SK-MEL-5 (cell line): ENCODE data around the gene STAG3. TPM values are rescaled to one million over a fixed set of nuclear protein-coding genes. Genes with fewer than 3 reads are reported as not detected.

Experiments used
- DNase-seq: peaks from one replicate; pipeline ENCODE4 v3.0.0-alpha.2; 2016; ENCODE audit warnings: low read depth, low spot score
- in situ Hi-C: cut with HindIII; loops from 2 replicates; pipeline ENCODE4 v1.10.0; 2016; ENCODE audit warnings: low sequenced_read_pairs, high pct_unique_total_duplicates, low pct_unique_long_range_greater_than_20kb
- total RNA-seq: library from RNA; depleted of rRNA; stranded (reverse); fragments of >200 nt; shearing (Covaris generic); gene quantifications from 2 replicates; pipeline ENCODE4 v1.2.3, GENCODE V29; 2014

Gene STAG3
- total RNA-seq, 1 experiment from 2014 or later = 3.4 TPM

- no peak for DNase-seq
- in situ Hi-C loops = no loop called here
These were observed 23.8 kb upstream of the STAG3 start for GRCh38 chr7:100153708-100154535.

DNA sequence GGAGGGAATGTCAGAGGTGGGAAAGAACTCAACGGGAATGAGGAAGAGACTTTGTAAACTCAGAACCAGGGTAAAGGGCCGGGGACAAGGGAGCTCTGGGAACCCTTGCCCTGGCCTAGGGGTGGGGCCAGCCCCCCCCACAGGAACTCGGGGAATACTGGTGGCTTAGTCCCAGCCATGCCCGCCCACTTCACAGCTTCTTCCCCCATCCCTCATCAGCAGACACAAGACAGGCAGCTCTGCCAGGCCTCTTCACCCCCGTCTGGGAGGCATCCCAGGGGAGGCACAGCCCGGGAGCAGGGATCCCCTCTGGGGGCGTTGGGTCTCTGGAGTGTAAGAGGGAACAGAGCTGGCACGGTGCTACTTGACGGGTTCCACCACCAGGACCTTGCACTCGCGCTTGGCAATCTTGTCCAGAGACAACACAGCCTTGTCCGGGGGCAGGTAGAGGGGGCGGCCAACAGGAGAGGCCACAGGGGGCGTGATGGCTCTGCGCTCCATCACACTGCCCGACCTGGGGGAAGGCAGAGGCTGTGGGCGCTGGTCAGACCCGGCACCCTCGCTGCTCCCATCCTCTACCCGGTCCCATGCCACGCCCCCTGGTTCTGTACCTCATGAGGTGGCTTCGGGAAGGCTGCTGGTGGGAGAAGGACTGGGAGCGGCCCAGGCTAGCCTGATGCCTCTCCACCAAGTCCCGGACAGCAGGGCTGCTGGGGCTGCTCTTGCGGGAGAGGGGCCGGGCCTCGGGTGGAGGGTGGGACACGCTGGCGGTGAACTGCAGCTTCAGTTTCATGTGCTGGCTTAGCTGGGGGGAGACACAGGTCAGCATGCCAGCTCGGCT lies 22.8 kb upstream of the STAG3 start:
- in situ Hi-C loops = no loop called here
- no peak for DNase-seq

- in situ Hi-C loops = no loop called here
- no peak for DNase-seq
These were observed 22.0 kb upstream of the STAG3 start for GRCh38 chr7:100155553-100156317.

GRCh38 chr7:100156331-100157068 lies 21.2 kb upstream of the STAG3 start:
- in situ Hi-C loops = no loop called here
- no peak for DNase-seq

DNA sequence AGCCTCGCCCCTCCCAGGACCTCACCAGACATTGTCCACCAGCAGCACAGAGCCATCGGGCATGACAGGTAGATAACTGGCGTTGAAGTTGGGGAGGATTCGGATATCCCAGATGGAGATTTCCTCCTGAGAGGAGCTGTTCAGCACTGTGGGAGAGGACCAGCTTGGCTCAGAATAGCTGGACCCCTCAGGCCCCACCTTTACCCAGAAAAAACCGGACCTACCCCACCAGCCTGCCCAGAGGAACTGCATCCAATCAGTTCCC lies 20.7 kb upstream of the STAG3 start:
- in situ Hi-C loops = no loop called here

DNA sequence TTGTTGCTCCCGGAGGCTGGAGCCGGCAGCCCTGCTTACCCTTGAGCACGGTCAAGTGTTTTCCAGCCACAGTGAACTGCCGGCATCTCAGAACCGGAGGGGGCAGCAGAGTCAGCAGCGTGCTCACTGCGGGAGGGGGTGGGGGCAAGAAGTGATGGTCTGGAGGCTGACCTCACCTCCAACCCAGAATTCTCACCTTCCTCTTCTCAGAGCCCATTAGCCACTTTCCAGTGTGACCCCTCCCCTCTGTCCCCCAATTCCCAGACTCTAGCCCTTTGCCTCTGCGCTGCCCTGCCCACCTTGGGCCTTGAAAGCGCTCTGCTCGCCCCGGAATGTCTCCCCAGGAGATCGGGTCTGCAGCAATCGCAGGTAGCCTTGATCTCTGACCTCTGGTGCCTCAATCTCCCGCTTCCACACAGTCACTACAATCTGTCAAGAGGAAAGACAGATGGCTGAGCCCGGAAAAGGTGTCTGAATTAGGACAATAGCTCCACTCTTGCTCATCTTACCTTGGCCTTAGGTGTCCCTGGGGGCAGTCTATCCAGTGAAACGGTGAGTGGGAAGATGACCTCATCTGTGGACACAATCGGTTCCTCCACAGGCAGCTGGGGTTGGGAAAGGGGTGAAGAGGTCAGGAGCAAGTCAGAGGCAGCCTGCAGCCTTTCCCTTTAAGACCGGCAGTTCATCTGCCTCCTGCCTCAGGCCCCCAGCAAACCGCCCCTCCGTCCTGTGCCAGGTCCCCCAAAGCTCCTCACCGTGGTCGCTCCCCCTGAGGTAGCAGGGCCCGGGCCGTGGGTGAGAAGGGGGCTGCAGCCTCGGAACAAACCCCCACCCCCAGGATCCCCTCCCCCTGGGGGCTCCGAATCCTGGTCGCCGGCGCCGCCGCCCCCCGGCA lies 20.1 kb upstream of the STAG3 start:
- DNase-seq = peak; percentile 74
- in situ Hi-C loops = no loop called here

More for the DNA sequence above, 20.7 kb upstream of the STAG3 start:
- no peak for DNase-seq

DNA sequence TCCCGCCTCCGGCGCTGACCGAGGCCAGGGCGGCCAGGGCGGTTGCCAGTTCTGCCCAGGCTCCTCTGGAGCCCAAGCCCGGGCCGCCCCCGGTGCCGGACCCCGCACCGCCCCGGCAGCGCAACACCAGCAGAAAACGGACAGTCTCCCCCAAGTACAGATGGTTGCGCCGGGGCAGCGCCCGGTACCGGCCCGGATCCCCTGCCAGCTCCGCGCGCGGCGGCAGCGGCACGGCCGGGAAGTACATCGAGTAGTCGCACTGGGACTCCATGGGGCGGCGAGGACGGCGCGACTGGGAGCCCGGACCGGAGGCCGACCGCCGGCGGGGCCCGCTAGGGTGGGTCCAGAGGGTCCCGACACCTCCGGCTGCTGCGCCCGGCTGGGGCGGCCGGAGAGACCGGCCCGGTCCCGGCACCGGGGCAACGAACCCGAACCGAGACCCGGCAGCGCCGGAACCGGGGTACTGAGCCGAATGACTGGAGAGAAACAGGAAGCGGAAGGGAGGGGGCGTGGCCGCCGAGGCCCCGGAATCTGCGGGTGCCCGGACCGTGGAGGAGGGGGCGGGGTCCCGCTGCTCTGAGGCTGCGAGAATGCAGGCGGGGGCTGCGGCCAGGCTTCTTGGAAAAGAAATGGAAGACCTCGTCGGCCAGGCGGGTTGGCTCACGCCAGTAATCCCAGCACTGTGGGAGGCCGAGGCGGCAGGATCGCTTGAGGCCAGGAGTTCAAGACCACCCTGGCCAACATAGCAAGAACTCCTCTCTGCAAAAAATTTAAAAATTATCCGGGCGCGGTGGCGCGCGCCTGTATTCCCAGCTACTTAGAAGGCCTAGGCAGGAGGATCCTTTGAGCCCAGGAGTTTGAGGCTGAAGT lies 19.3 kb upstream of the STAG3 start, which contains the start of gene TRAPPC14:
TSS of gene TRAPPC14 (minus strand) at position 495 of the 870 bp plus-strand sequence. CDS start at position 271, 224 bp downstream.
- DNase-seq = peak; percentile 85
- in situ Hi-C loops = no loop called here

DNA sequence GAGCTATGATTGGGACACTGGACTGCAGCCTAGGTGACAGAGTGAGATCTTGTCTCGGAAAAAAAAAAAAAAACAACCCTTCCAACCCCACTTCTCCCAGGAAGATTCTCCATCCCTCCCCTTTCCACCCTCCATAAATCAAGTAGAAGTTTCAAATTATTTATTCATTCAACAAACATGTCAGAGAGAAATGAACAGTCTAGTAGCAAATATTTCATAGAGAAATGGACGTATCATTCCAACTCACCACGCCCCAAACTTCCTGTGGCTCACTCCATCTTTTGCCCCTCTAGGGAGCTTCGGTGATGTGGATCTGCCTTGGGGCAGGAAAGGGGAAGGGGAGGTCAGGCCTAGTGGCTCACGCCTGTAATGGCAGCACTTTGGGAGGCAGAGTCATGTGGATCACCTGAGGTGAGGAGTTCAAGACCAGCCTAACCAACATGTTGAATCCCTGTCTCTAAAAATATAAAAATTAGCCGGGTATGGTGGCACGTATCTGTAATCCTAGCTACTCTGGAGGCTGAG lies 18.6 kb upstream of the STAG3 start:
- in situ Hi-C loops = no loop called here
- DNase-seq = peak; percentile 56

- in situ Hi-C loops = no loop called here
- no peak for DNase-seq
These were observed 17.7 kb upstream of the STAG3 start for GRCh38 chr7:100160067-100160466.

DNA sequence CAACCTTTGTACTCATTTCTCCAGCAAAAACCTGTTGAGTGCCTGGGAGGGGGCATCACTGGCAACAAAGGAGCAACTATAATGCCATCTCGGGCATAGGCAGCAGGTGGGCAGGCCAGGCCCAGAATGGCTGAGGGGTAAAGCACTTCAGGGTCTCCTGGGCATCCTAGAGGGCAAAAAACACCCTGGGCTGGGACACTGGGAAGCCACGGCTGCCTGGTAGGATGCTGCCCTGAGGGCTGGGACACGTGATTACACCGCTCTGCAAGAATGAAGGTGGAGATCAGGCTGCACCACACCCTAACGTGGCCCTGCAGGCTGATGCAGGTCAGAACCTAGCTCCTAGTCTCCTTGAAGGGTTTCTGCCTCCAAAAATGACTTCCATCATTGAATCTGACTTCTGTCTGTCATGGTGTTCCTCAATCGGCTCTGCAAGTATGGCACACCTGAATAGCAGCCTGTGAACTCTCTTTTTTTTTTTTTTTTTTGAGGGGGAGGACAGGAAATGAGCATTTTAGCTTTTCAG lies 14.6 kb upstream of the STAG3 start:
- in situ Hi-C loops = no loop called here
- DNase-seq = no peak

GRCh38 chr7:100163871-100164270 lies 13.8 kb upstream of the STAG3 start:
- DNase-seq = no peak
- in situ Hi-C loops = no loop called here

GRCh38 chr7:100166317-100166940 lies 11.3 kb upstream of the STAG3 start:
- in situ Hi-C loops = no loop called here
- no peak for DNase-seq

GRCh38 chr7:100166970-100167911 lies 10.5 kb upstream of the STAG3 start:
- in situ Hi-C loops = no loop called here
- no peak for DNase-seq

DNA sequence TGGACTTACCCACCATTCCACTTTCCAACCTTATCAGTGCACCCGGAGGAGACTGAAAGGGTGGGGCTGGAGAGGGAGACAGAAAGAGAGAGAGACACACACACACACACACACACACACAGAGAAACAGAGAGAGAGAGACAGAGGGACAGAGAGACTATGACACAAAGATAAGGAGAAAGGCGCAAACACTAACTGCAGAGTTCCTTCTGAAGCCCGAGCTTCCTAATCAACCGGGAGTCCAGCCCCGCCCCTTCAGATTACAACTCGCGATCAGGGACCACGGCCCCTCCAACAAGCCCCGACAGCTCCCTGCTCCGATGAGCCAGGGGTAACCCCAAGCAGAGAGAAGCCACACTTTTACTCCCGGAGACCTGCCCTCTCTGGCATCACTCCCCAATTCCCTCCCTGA lies 9.8 kb upstream of the STAG3 start:
- DNase-seq = no peak
- in situ Hi-C loops = no loop called here
